ENCODE results near the gene STKLD1. TPM values are rescaled to one million over a fixed set of nuclear protein-coding genes. Genes with fewer than 3 reads are reported as not detected.

STKLD1 gene
- total RNA-seq, 1 donor from 2014 or later: 1.2 TPM

DNA sequence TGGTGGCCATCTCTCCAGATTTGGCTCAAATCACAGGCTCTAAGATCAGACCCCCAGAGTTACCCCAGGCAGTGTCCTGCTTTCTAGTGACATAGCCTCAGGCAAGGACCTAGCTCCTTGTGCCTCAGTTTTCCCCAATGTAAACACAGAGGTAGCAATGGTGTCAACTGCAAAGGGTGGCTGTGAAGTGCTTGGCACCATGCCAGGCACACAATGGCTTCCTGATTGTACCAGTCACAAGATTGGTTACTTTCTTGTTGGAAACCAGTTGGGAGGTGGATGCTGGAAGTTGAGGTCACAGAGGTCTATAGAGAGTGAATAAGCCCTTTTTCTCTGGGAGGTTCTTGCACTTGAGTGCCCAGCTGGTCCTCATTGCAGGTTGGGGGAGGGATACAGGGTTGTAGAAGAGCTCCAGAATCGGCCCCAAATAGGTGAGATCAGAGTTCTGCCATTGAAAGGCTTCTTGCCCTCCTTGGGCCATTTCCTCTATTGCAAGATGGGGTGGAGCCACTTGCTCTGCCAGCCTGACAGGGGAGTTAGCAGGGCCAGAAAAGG, 2.3 kb downstream of the STKLD1 start:
- intact Hi-C loops (cut with DNase I): no loop called here

DNA sequence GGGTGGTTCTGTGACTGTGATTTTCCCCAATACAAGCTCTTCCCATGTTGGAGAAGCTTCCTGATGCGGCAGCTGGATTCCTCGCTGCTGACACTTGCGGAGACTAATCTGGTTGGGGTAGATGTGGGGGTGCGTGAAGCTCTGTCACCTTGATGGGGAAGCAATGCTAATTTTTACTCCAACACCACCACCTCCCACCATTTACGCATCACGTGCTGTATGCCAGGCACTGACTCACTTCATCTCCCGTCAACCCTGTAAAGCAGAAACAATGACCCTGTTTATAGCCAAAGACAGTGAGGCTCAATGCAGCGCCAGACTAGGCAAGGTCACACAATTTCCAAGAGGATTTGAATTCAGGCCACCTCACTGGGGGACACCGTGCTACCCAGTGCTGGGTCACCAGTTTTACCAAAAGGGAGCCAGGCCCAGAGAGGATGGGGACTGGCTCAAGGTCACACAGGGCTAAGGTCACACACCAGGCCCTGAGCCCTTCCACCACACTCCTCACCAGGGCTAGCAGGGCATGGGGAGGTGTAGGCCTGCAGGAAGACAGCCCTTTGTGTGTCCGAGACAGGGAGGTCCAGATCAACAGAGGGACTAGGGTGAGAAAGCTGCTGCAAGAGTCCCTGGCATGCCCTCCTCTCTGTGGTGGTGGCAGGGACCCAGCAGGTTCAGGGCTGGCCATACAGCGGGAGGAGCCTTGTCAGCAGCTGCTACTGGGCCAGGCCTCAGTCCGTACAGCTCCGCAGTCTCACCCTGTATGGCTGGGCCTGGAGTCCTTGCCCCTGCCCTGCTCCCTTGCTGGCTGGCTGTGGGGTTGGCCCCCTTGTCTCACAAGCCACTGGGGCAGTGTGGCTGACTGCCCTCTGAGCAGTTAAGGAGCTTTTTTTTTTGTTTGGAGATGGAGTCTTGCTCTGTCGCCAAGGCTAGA, 3.3 kb downstream of the STKLD1 start:
- Histone ChIP-seq H3K27ac (no peak overlapping the region), H3K27me3 (no peaks in the 10 kb centered on the region), H3K4me1 (peaks cover 8% of the 10 kb centered on the region), H3K4me3 (no peak overlapping the region), H3K36me3 (no peaks in the 10 kb centered on the region), H3K9me3 (no peaks in the 10 kb centered on the region)
- no peak for DNase-seq
- no peak for ATAC-seq
- TF ChIP-seq, protein P1, sequence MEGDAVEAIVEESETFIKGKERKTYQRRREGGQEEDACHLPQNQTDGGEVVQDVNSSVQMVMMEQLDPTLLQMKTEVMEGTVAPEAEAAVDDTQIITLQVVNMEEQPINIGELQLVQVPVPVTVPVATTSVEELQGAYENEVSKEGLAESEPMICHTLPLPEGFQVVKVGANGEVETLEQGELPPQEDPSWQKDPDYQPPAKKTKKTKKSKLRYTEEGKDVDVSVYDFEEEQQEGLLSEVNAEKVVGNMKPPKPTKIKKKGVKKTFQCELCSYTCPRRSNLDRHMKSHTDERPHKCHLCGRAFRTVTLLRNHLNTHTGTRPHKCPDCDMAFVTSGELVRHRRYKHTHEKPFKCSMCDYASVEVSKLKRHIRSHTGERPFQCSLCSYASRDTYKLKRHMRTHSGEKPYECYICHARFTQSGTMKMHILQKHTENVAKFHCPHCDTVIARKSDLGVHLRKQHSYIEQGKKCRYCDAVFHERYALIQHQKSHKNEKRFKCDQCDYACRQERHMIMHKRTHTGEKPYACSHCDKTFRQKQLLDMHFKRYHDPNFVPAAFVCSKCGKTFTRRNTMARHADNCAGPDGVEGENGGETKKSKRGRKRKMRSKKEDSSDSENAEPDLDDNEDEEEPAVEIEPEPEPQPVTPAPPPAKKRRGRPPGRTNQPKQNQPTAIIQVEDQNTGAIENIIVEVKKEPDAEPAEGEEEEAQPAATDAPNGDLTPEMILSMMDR (IDR thresholded peaks at IDR 0.05): no peak
- intact Hi-C loops (cut with DNase I): no loop called here

More for the DNA sequence above, 2.3 kb downstream of the STKLD1 start:
- no peak for DNase-seq
- no peak overlapping the region for H3K27ac ChIP-seq
- H3K36me3 ChIP-seq: no peaks in the 10 kb centered on the region
- H3K27me3 ChIP-seq: no peaks in the 10 kb centered on the region
- no peak for ATAC-seq
- H3K9me3 ChIP-seq: no peaks in the 10 kb centered on the region
- H3K4me1 ChIP-seq: peaks cover 15% of the 10 kb centered on the region
- H3K4me3 ChIP-seq: no peak overlapping the region
- TF ChIP-seq, protein P1 (IDR thresholded peaks at IDR 0.05): no peak

DNA sequence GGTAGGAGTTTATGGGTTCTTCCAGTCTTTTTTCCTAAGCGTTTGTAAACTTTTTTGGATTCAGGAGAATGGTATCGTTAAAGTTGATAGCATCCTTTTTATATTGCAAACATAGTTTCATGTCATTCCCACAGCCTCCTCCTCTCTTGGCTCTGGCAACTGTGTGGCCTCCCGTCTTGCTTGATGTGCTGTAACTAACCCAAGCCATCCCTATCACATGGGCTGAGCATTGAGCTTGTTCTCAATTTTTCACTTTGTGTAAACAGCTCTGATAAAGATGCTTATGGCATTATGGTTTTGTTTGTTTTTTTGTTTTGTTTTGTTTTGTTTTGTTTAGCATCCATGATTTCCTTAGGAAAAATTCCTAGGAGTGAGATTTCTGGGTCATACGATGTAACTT, 4.6 kb downstream of the STKLD1 start:
- H3K36me3 ChIP-seq: no peaks in the 10 kb centered on the region
- intact Hi-C loops (cut with DNase I): no loop called here
- H3K27ac ChIP-seq: no peak overlapping the region
- DNase-seq (no peak), ATAC-seq (no peak)
- H3K4me1 ChIP-seq: peaks cover 5% of the 10 kb centered on the region
- H3K27me3 ChIP-seq: no peaks in the 10 kb centered on the region
- TF ChIP-seq, protein P1 (IDR thresholded peaks at IDR 0.05): no peak
- no peaks in the 10 kb centered on the region for H3K9me3 ChIP-seq
- no peak overlapping the region for H3K4me3 ChIP-seq

DNA sequence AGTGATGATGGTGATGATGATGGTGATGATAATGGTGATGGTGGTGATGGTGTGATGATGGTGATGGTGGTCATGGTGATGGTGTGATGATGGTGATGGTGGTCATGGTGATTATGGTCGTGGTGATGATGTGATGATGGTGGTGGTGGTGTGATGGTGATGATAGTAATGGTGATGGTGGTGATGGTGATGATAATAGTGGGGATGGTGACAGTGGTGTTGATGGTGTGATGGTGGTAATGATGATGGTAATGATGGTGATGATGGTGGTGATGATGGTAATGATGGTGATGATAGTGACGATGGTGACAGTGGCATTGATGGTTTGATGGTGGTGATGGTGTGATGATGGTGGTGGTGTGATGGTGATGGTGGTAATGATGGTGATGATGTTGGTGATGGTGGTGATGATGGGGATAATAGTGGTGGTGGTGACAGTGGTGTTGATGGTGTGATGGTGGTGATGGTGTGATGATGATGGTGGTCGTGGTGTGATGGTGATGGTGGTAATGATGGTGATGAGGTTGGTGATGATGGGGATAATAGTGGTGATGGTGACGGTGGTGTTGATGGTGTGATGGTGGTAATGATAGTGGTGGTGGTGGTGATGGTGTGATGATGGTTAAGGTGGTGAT, 6.5 kb downstream of the STKLD1 start:
- Histone ChIP-seq H3K4me1 (no peaks in the 10 kb centered on the region), H3K9me3 (no peaks in the 10 kb centered on the region), H3K36me3 (no peaks in the 10 kb centered on the region), H3K4me3 (no peak overlapping the region), H3K27ac (no peak overlapping the region), H3K27me3 (no peaks in the 10 kb centered on the region)
- ATAC-seq (no peak), DNase-seq (no peak)
- intact Hi-C loops (cut with DNase I): no loop called here
- TF ChIP-seq, protein P1 (IDR thresholded peaks at IDR 0.05): no peak

DNA sequence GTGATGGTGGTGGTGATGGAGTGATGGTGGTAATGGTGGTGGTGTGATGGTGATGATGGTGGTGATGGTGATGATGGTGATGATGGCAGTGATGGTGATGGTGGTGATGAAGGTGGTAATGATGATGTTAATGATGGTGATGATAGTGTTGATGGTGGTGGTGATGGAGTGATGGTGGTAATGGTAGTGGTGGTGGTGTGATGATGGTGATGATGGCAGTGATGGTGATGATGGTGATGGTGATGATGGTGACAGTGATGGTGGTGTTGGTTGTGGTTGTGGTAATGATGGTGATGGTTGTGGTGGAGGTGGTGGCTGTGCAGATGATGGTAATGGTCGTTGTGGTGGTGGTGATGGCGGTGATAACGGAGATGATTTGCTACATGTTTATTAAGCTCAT, 7.3 kb downstream of the STKLD1 start:
- DNase-seq (no peak), ATAC-seq (no peak)
- intact Hi-C loops (cut with DNase I): no loop called here
- Histone ChIP-seq H3K27me3 (no peaks in the 10 kb centered on the region), H3K9me3 (no peaks in the 10 kb centered on the region), H3K4me3 (no peak overlapping the region), H3K27ac (no peak overlapping the region), H3K36me3 (no peaks in the 10 kb centered on the region), H3K4me1 (no peaks in the 10 kb centered on the region)
- TF ChIP-seq, protein P1 (IDR thresholded peaks at IDR 0.05): no peak

Data from upper lobe of right lung (tissue), 1 donor.